Gastrocnemius medialis (tissue), 4 donors: ENCODE data around the gene ETNK1.

Experiments used
- POLR2A ChIP-seq, 2 donors: fragments of 450-650 bp; IDR thresholded peaks; one replicate each; pipeline ENCODE4 v1.6.1; 2017; ENCODE audit warnings: antibody characterized with exemption in 2 of 2, mild to moderate bottlenecking in 2 of 2, moderate library complexity in 2 of 2
- TF ChIP-seq, protein P1 (sequence below), 5 experiments: fragments of 450-650 bp in 3 of 5; fragments of 200-600 bp in 2 of 5; sonication (generic) in 2 of 5; IDR thresholded peaks in 4 of 5; conservative IDR thresholded peaks in 1 of 5; 1 replicate in 4 of 5; 2 replicates in 1 of 5; pipeline ENCODE4 v1.5.1; 2016 to 2019; ENCODE audit warnings: antibody characterized with exemption in 5 of 5, mild to moderate bottlenecking in 3 of 5, moderate library complexity in 3 of 5

DNA sequence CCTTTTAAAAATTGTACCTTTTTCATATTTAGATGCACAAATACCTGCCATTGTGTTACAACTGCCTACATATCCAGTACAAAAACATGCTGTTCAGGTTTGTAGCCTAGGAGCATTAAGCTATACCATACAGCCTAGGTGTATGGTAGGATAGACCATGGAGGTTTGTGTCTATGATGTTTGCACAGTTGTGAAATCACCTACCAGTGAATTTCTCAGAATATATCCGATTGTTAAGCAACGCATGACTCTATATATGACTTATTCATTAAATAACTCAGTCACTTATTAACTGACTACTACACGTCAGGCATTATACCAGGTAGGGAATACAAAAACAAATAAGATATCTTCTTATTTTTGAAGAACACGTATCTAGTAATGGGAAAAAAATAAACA is 26.2 kb upstream of the ETNK1 start:
- TF ChIP-seq, protein P1, sequence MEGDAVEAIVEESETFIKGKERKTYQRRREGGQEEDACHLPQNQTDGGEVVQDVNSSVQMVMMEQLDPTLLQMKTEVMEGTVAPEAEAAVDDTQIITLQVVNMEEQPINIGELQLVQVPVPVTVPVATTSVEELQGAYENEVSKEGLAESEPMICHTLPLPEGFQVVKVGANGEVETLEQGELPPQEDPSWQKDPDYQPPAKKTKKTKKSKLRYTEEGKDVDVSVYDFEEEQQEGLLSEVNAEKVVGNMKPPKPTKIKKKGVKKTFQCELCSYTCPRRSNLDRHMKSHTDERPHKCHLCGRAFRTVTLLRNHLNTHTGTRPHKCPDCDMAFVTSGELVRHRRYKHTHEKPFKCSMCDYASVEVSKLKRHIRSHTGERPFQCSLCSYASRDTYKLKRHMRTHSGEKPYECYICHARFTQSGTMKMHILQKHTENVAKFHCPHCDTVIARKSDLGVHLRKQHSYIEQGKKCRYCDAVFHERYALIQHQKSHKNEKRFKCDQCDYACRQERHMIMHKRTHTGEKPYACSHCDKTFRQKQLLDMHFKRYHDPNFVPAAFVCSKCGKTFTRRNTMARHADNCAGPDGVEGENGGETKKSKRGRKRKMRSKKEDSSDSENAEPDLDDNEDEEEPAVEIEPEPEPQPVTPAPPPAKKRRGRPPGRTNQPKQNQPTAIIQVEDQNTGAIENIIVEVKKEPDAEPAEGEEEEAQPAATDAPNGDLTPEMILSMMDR (IDR thresholded peaks at IDR 0.05 in 4 of 5, conservative IDR thresholded peaks at IDR 0.05 in 1 of 5), result no peak
- no peak for TF ChIP-seq POLR2A (IDR thresholded peaks at IDR 0.05)
